Stomach (tissue), 9 donors: Measurements from ENCODE around the gene EGFL6. TPM values are rescaled to one million over a fixed set of nuclear protein-coding genes. Genes with fewer than 3 reads are reported as not detected.
"Not testable (repeated sequence)": the region's sequence is repeated elsewhere in the genome, so short reads cannot be mapped to it uniquely, and the experiment has no call there.

Experiments
- DNase-seq, 2 donors: peaks; one replicate each; pipeline versions ENCODE4 v3.0.0 to v3.0.0-alpha.2; 2013 to 2019
- H3K27ac ChIP-seq, 5 donors: fragments of 200-600 bp in 4 of 5; sonication (generic) in 4 of 5; one replicate each; pipeline ENCODE4 v1.5.1; 2013 to 2019; ENCODE audit warnings: mild to moderate bottlenecking in 1 of 5, moderate library complexity in 1 of 5
- H3K27me3 ChIP-seq, 3 donors: fragments of 200-600 bp; sonication (generic); one replicate each; pipeline ENCODE4 v1.5.1; 2017 to 2019; ENCODE audit warnings: mixed run types in 1 of 3
- H3K36me3 ChIP-seq, 4 donors: fragments of 200-600 bp; sonication (generic); 1 replicate in 3 of 4; 2 replicates in 1 of 4; pipeline ENCODE4 v1.5.1; 2016 to 2019
- H3K4me1 ChIP-seq, 4 donors: fragments of 200-600 bp; sonication (generic); one replicate each; pipeline ENCODE4 v1.5.1; 2016 to 2019
- H3K4me3 ChIP-seq, 4 donors: fragments of 200-600 bp; sonication (generic) in 3 of 4; one replicate each; pipeline ENCODE4 v1.5.1; 2016 to 2019; ENCODE audit warnings: mild to moderate bottlenecking in 1 of 4
- H3K9me3 ChIP-seq, 4 donors: fragments of 200-600 bp; sonication (generic); one replicate each; pipeline ENCODE4 v1.5.1; 2016 to 2019
- EP300 ChIP-seq: sonication (generic); formaldehyde crosslinking; IDR thresholded peaks from one replicate; pipeline ENCODE4 v1.6.1; 2017; ENCODE audit warnings: antibody characterized with exemption
- POLR2A ChIP-seq, 4 donors: fragments of 450-650 bp; IDR thresholded peaks; one replicate each; pipeline ENCODE4 v1.6.1; 2016; ENCODE audit warnings: antibody characterized with exemption in 4 of 4, control low read depth in 2 of 4, mild to moderate bottlenecking in 1 of 4, moderate library complexity in 1 of 4
- POLR2AphosphoS5 ChIP-seq, 3 donors: sonication (generic); formaldehyde crosslinking; IDR thresholded peaks; one replicate each; pipeline ENCODE4 v1.6.1; 2016; ENCODE audit warnings: antibody characterized with exemption in 3 of 3
- WGBS, 5 donors: extraction: QIAGEN DNeasy Blood & Tissue Kit in 3 of 5; methylation state at CpG; one replicate each; pipeline versions ENCODE4 v1.1.5 to v1.1.7; 2013 to 2018; 5-methylcytosine and 5-hydroxymethylcytosine counted together
- intact Hi-C: fragments of 100-400 bp; cut with DNase I; formaldehyde crosslinking; loops from one replicate; pipeline ENCODE4 v1.15.1; 2023; ENCODE audit warnings: low total_unique reads
- polyA plus RNA-seq, 3 donors: library from polyadenylated mRNA; stranded (reverse); fragments of 200-250 nt; gene quantifications; one replicate each; pipeline ENCODE4 v1.2.3, GENCODE V29; 2013
- total RNA-seq, 5 donors: library from RNA; depleted of rRNA; stranded (reverse); fragments of >200 nt; gene quantifications; one replicate each; pipeline versions ENCODE4 v1.1.0 to v1.2.3, GENCODE V29; 2014 to 2016
- TF ChIP-seq, protein P1 (sequence below), 7 experiments: fragments of 450-650 bp in 4 of 7; fragments of 200-600 bp in 3 of 7; sonication (generic) in 3 of 7; IDR thresholded peaks; one replicate each; pipeline ENCODE4 v1.5.1; 2016 to 2019; ENCODE audit warnings: antibody characterized with exemption in 7 of 7, control low read depth in 2 of 7, mild to moderate bottlenecking in 1 of 7
- donor health status: healthy with polysubstance abuse.
- donor health status: Bipolar disorder and iron deficiency.
- donor health status: healthy.

The EGFL6 gene
- total and polyA plus RNA-seq, 8 donors, result 0.92 to 6.4 (median 2.6) TPM; not detected in 4

DNA sequence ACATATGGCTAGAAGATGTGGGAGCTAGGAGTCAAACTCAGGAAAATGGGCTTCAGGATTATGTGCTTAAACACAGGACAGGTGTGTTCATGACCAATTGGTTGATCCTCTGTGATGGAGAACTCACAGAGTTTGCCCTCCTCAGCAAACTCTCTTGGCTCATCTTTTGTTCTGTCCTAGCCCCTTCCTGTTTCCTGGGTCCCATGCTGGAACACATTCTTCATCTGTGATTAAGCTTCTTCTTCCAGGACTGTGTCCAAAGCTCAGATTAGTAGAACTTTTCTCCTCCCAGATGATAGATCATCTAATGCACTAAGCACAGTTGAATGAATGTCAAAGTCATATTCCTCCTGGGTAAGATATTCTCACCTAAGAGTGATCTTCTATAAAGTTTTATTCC, 44.8 kb downstream of the EGFL6 start:
- TF ChIP-seq, protein P1, sequence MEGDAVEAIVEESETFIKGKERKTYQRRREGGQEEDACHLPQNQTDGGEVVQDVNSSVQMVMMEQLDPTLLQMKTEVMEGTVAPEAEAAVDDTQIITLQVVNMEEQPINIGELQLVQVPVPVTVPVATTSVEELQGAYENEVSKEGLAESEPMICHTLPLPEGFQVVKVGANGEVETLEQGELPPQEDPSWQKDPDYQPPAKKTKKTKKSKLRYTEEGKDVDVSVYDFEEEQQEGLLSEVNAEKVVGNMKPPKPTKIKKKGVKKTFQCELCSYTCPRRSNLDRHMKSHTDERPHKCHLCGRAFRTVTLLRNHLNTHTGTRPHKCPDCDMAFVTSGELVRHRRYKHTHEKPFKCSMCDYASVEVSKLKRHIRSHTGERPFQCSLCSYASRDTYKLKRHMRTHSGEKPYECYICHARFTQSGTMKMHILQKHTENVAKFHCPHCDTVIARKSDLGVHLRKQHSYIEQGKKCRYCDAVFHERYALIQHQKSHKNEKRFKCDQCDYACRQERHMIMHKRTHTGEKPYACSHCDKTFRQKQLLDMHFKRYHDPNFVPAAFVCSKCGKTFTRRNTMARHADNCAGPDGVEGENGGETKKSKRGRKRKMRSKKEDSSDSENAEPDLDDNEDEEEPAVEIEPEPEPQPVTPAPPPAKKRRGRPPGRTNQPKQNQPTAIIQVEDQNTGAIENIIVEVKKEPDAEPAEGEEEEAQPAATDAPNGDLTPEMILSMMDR (IDR thresholded peaks at IDR 0.05), result no peak
- TF ChIP-seq EP300 (no peak), POLR2AphosphoS5 (IDR thresholded peaks at IDR 0.05) (no peak), POLR2A (IDR thresholded peaks at IDR 0.05) (no peak)
- intact Hi-C loops, result no loop called here
- no peak overlapping the region for H3K27ac ChIP-seq
- H3K4me1 ChIP-seq, result no peaks in the 10 kb centered on the region
- no peaks in the 10 kb centered on the region for H3K27me3 ChIP-seq
- no peak overlapping the region for H3K4me3 ChIP-seq
- H3K36me3 ChIP-seq, result no peaks in the 10 kb centered on the region
- H3K9me3 ChIP-seq, result peaks cover 0 to 3% (median 0%) of the 10 kb centered on the region in 4 donors
- no peak for DNase-seq

DNA sequence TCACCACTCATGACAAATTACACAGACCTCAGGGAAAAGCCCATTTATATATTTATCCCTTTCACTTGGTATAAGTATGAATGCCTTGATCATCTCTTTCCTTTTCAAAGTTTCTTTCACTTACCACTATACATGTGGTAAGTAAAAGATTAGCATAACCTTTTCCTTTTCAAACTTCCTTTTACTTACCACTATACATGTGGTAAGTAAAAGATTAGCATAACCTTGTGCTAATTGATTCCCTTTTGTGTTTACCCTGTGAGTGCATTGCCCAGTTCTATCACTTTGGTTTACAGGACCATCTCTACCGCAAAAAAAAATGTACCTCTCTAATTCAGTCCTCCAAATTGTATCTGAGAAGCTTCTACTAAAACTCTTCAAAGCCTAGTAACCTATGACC, 50.8 kb downstream of the EGFL6 start:
- Histone ChIP-seq H3K9me3 (peaks cover 0 to 11% (median 3%) of the 10 kb centered on the region in 4 donors), H3K4me3 (no peak overlapping the region), H3K27ac (no peak overlapping the region), H3K4me1 (no peaks in the 10 kb centered on the region), H3K36me3 (no peaks in the 10 kb centered on the region), H3K27me3 (peaks cover 0 to 12% (median 0%) of the 10 kb centered on the region in 3 donors)
- DNase-seq, result no peak
- 22 to 67% (median 35%) methylated on average over 1 of the region's 1 CpG for WGBS, 5 donors
- TF ChIP-seq, protein P1 (IDR thresholded peaks at IDR 0.05), result no peak
- TF ChIP-seq POLR2AphosphoS5 (IDR thresholded peaks at IDR 0.05) (no peak), EP300 (no peak), POLR2A (IDR thresholded peaks at IDR 0.05) (no peak)
- intact Hi-C loops, result no loop called here

DNA sequence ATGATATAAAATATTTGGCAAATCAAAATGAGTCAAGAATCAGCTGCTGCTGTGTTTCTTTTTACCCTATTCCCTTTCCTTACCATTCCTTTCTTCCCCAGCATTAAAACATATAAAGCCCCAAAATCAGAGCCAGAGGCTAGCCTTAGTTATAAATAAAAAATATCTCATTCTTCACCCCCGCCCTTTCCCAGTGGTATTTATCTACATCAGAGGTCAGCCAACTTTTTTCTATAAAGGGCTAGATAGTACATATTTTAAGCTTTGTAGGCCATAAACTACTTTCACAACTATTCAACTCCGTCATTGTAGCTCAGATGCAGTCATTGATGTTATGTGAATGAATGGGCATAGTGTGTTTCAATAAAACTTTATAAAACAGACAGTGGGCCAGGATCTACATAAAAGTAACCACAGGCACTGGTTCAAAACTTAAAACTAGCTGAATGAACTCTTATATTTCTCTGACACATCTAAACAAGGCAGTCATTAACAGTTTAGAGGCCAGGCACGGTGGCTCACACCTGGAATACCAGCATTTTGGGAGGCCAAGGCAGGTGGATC, 53.1 kb downstream of the EGFL6 start:
- intact Hi-C loops, result no loop called here
- peaks cover 0 to 14% (median 0%) of the 10 kb centered on the region in 3 donors for H3K27me3 ChIP-seq
- TF ChIP-seq POLR2A (IDR thresholded peaks at IDR 0.05) (no peak), POLR2AphosphoS5 (IDR thresholded peaks at IDR 0.05) (no peak)
- TF ChIP-seq, protein P1 (IDR thresholded peaks at IDR 0.05), result no peak
- no peak overlapping the region for H3K4me3 ChIP-seq
- peak in 1 of 2 donors; percentile 23 for DNase-seq
- H3K9me3 ChIP-seq, result peaks cover 0 to 11% (median 3%) of the 10 kb centered on the region in 4 donors
- 56 to 65% (median 59%) methylated on average over 3 of the region's 3 CpGs for whole genome bisulfite sequencing, 5 donors
- H3K4me1 ChIP-seq, result no peaks in the 10 kb centered on the region
- H3K36me3 ChIP-seq, result no peaks in the 10 kb centered on the region
- H3K27ac ChIP-seq, result no peak overlapping the region

DNA sequence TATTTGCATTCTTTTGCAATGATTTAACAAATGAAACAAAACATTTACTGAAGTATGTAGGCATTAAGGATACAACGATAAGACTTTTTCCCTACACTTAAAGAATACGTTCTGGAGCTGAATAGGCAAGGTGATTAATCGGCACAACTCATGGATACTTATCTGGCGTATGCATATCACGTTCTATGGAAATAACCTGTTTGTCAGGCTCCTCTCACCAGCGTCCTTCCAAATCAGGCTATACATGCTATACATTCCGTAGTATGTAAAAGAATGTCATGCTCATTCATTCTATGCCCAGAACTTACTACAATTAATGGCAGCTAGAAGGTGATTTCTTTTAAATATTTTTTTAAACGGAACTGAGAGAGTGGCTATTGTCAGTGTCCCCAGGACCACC, 57.9 kb downstream of the EGFL6 start:
- peaks cover 0 to 9% (median 0%) of the 10 kb centered on the region in 3 donors for H3K27me3 ChIP-seq
- 39 to 74% (median 60%) methylated on average over 8 of the region's 8 CpGs for WGBS, 5 donors
- intact Hi-C loops, result no loop called here

DNA sequence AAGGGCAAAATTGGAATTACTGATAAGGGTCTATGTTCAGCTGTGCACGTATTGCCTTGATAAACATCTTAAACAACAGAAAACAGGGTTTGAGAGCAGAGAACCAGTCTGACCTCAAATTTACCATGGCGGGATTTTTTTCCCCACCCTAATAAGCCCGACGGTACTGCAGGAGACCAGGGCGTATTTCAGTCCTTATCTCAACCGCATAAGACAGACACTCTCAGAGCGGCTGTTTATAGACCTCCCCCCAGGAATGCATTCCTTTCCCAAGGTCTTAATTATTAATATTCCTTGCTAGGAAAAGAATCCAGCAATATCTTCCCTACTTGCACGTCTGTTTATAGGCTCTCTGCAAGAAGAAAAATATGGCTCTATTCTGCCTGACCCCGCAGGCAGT, 67.8 kb downstream of the EGFL6 start:
- H3K4me3 ChIP-seq, intact Hi-C loops, H3K27ac ChIP-seq, H3K4me1 ChIP-seq, DNase-seq, H3K36me3 ChIP-seq: not testable (repeated sequence)
- WGBS, 5 donors, result 88 to 100% (median 91%) methylated on average over 7 to 9 of the region's 9 CpGs
- H3K9me3 ChIP-seq, result peaks cover 0 to 27% (median 18%) of the 10 kb centered on the region in 4 donors
- peaks cover 0 to 12% (median 0%) of the 10 kb centered on the region in 3 donors for H3K27me3 ChIP-seq

More for the DNA sequence above, 57.9 kb downstream of the EGFL6 start:
- peak overlapping the region in 2 of 5 donors; percentile 33 to 48 for H3K27ac ChIP-seq
- DNase-seq, result peak in 1 of 2 donors; percentile 37
- H3K36me3 ChIP-seq, result no peaks in the 10 kb centered on the region
- peaks cover 0 to 20% (median 6%) of the 10 kb centered on the region in 4 donors for H3K9me3 ChIP-seq
- H3K4me3 ChIP-seq, result no peak overlapping the region
- no peaks in the 10 kb centered on the region for H3K4me1 ChIP-seq
- no peak for TF ChIP-seq POLR2AphosphoS5 (IDR thresholded peaks at IDR 0.05)
- no peak for TF ChIP-seq EP300
- no peak for TF ChIP-seq POLR2A (IDR thresholded peaks at IDR 0.05)
- TF ChIP-seq, protein P1 (IDR thresholded peaks at IDR 0.05), result no peak
